ENCODE results near the gene GAMT.

Gene GAMT

GRCh38 chr19:1417681-1418495 is 16.5 kb upstream of the GAMT start:
- DNase-seq = no peak

GRCh38 chr19:1417145-1417544 is 15.8 kb upstream of the GAMT start:
- no peak for DNase-seq

GRCh38 chr19:1416014-1416841 is 14.9 kb upstream of the GAMT start:
- no peak for DNase-seq

- DNase-seq = no peak
Observed at GRCh38 chr19:1412995-1413800, 11.9 kb upstream of the GAMT start.

GRCh38 chr19:1412323-1412923 is 11.1 kb upstream of the GAMT start:
- no peak for DNase-seq

- no peak for DNase-seq
Observed at GRCh38 chr19:1411255-1412191, 10.2 kb upstream of the GAMT start.

- no peak for DNase-seq
Observed at GRCh38 chr19:1410789-1411188, 9.4 kb upstream of the GAMT start.

- DNase-seq = no peak
Observed at GRCh38 chr19:1410136-1410786, 8.9 kb upstream of the GAMT start.

- DNase-seq = no peak
Observed at GRCh38 chr19:1409204-1410005, 8.1 kb upstream of the GAMT start.

- no peak for DNase-seq
Observed at GRCh38 chr19:1408300-1409203, 7.2 kb upstream of the GAMT start.

- no peak for DNase-seq
Observed at GRCh38 chr19:1407528-1408299, 6.4 kb upstream of the GAMT start, which contains the start of gene DAZAP1. Gene DAZAP1, plus strand, starts transcription at chr19:1407586. Its CDS starts 188 bp downstream, at chr19:1407774.

- DNase-seq = peak; percentile 91
Observed at GRCh38 chr19:1406774-1407527, 5.6 kb upstream of the GAMT start.

- DNase-seq = no peak
Observed at GRCh38 chr19:1402411-1403070, 1.2 kb upstream of the GAMT start.

- no peak for DNase-seq
Observed at GRCh38 chr19:1401889-1402217, 511 bp upstream of the GAMT start.

- DNase-seq = no peak
Observed at GRCh38 chr19:1400281-1401137, 833 bp downstream of the GAMT start.

GRCh38 chr19:1399745-1400144 is 1.6 kb downstream of the GAMT start:
- DNase-seq = no peak

Measured in NCI-H510A treated with DMSO at 0.1 percent for 48 hours (cell line).